GM23248 (cell line): ENCODE measurements around the gene P3H1. TPM values are rescaled to one million over a fixed set of nuclear protein-coding genes. Genes with fewer than 3 reads are reported as not detected.

Experiments used
- DNase-seq: peaks from one replicate; pipeline ENCODE4 v3.0.0-alpha.2; 2015
- H2AFZ ChIP-seq: fragments of 200-600 bp; sonication (generic); 2 replicates; pipeline ENCODE4 v1.6.1; 2016; ENCODE audit warnings: antibody characterized with exemption
- H3F3A ChIP-seq: fragments of 200-600 bp; sonication (generic); 2 replicates; pipeline ENCODE4 v1.6.1; 2016; ENCODE audit warnings: mild to moderate bottlenecking, antibody characterized with exemption, mixed run types; ENCODE audit not compliant: insufficient read depth
- H3K27ac ChIP-seq: fragments of 200-600 bp; sonication (generic); 2 replicates; pipeline ENCODE4 v1.5.1; 2016; ENCODE audit warnings: mild to moderate bottlenecking
- H3K27me3 ChIP-seq: fragments of 200-600 bp; sonication (generic); replicated peaks from 2 replicates; pipeline ENCODE4 v1.6.1; 2016; ENCODE audit warnings: mild to moderate bottlenecking; ENCODE audit not compliant: insufficient read depth
- H3K36me3 ChIP-seq: fragments of 200-600 bp; sonication (generic); 2 replicates; pipeline ENCODE4 v1.6.1; 2016; ENCODE audit warnings: low read depth, mild to moderate bottlenecking
- H3K4me1 ChIP-seq: fragments of 200-600 bp; sonication (generic); 2 replicates; pipeline ENCODE4 v1.6.1; 2016; ENCODE audit warnings: mild to moderate bottlenecking; ENCODE audit not compliant: insufficient read depth
- H3K4me2 ChIP-seq: fragments of 200-600 bp; sonication (generic); one replicate; pipeline ENCODE4 v1.6.1; 2016; ENCODE audit warnings: mild to moderate bottlenecking; ENCODE audit not compliant: unreplicated experiment
- H3K4me3 ChIP-seq: fragments of 200-600 bp; sonication (generic); 2 replicates; pipeline ENCODE4 v1.5.1; 2016; ENCODE audit warnings: mild to moderate bottlenecking
- H3K79me2 ChIP-seq: fragments of 200-600 bp; sonication (generic); 2 replicates; pipeline ENCODE4 v1.6.1; 2016; ENCODE audit warnings: mild to moderate bottlenecking; ENCODE audit not compliant: insufficient read depth
- H3K9ac ChIP-seq: fragments of 200-600 bp; sonication (generic); 2 replicates; pipeline ENCODE4 v1.6.1; 2016; ENCODE audit warnings: mild to moderate bottlenecking
- H3K9me2 ChIP-seq: fragments of 200-600 bp; sonication (generic); 2 replicates; pipeline ENCODE4 v1.6.1; 2016; ENCODE audit warnings: mixed run types, mild to moderate bottlenecking, moderate library complexity; ENCODE audit not compliant: insufficient read depth
- H3K9me3 ChIP-seq: fragments of 200-600 bp; sonication (generic); one replicate; pipeline ENCODE4 v1.6.1; 2017; ENCODE audit warnings: low read depth
- H4K20me1 ChIP-seq: fragments of 200-600 bp; sonication (generic); 2 replicates; pipeline ENCODE4 v1.6.0; 2016; ENCODE audit not compliant: insufficient read depth
- EZH2 ChIP-seq: fragments of 200-600 bp; sonication (generic); IDR thresholded peaks from 2 replicates; pipeline ENCODE4 v1.6.1; 2018; ENCODE audit warnings: antibody characterized with exemption, mild to moderate bottlenecking; ENCODE audit not compliant: insufficient read depth, poor library complexity, severe bottlenecking
- EZH2phosphoT487 ChIP-seq: fragments of 200-600 bp; sonication (generic); IDR thresholded peaks from 2 replicates; pipeline ENCODE4 v1.6.1; 2018; ENCODE audit warnings: antibody characterized with exemption, moderate library complexity, mild to moderate bottlenecking, low read depth; ENCODE audit not compliant: insufficient read depth
- WGBS, 2 experiments: methylation state at CpG; one replicate each; pipeline ENCODE4 v1.1.6; 2015 to 2017; ENCODE audit warnings: low lambda C conversion rate in 2 of 2, low coverage in 1 of 2; ENCODE audit errors: missing lambda C conversion rate in 2 of 2; 5-methylcytosine and 5-hydroxymethylcytosine counted together
- in situ Hi-C: fragments of 300-500 bp; cut with MboI; formaldehyde crosslinking; loops from 2 replicates; pipeline ENCODE4 v1.15.0; 2020
- polyA plus RNA-seq: library from polyadenylated mRNA; unstranded; fragments of >200 nt; fragmentation: Nextera tagmentation; extraction: Ambion mirVana; gene quantifications from 2 replicates; pipeline ENCODE4 v1.2.1, GENCODE V29; 2016
- total RNA-seq: library from RNA; depleted of rRNA; stranded (reverse); fragments of >200 nt; shearing (Covaris generic); gene quantifications from 2 replicates; pipeline ENCODE4 v1.2.3, GENCODE V29; 2014

Gene P3H1
- total and polyA plus RNA-seq, 2 experiments from 2014 or later, result 197 to 257 TPM

GRCh38 chr1:42745851-42746250, 21.0 kb downstream of the P3H1 start:
- WGBS, 2 experiments, result 71 to 75% methylated on average over 8 of the region's 8 CpGs
- Histone ChIP-seq H3K4me1 (no peaks in the 10 kb centered on the region), H3K27me3 (no peaks in the 10 kb centered on the region), H3F3A (peaks cover 15% of the 10 kb centered on the region), H3K9ac (no peak overlapping the region), H2AFZ (no peak overlapping the region), H3K79me2 (no peaks in the 10 kb centered on the region), H3K9me2 (no peaks in the 10 kb centered on the region), H3K27ac (no peak overlapping the region), H3K36me3 (peaks cover 13% of the 10 kb centered on the region), H3K4me3 (no peak overlapping the region), H3K9me3 (no peaks in the 10 kb centered on the region), H3K4me2 (no peak overlapping the region), H4K20me1 (no peaks in the 10 kb centered on the region)
- in situ Hi-C loops, result no loop called here
- DNase-seq, result no peak
- TF ChIP-seq EZH2phosphoT487 (no peak), EZH2 (no peak)

DNA sequence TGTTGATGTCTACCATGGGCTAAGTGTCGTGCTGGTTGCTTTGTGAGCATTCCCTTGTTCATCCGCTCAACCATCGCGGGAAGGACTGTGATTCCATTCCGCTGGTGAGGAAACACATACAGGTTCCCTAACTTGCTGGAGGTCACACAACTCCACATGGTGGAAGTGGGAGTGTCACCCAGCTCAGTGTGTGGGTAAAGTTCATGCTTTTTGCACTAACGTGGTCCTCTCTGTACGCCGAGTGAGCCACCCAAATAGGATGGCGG, 22.7 kb downstream of the P3H1 start:
- H3K9ac ChIP-seq, result no peak overlapping the region
- H2AFZ ChIP-seq, result no peak overlapping the region
- no peaks in the 10 kb centered on the region for H3K4me1 ChIP-seq
- WGBS, 2 experiments, result 59 to 62% methylated on average over 9 of the region's 9 CpGs
- H3K4me2 ChIP-seq, result no peak overlapping the region
- DNase-seq, result no peak
- H3K27me3 ChIP-seq, result no peaks in the 10 kb centered on the region
- no peak overlapping the region for H3K4me3 ChIP-seq
- peaks cover 15% of the 10 kb centered on the region for H3F3A ChIP-seq
- in situ Hi-C loops, result no loop called here
- no peaks in the 10 kb centered on the region for H3K9me3 ChIP-seq
- no peaks in the 10 kb centered on the region for H3K79me2 ChIP-seq
- no peak overlapping the region for H3K27ac ChIP-seq
- no peaks in the 10 kb centered on the region for H4K20me1 ChIP-seq
- TF ChIP-seq EZH2phosphoT487 (no peak), EZH2 (no peak)
- H3K9me2 ChIP-seq, result no peaks in the 10 kb centered on the region
- peaks cover 8% of the 10 kb centered on the region for H3K36me3 ChIP-seq

GRCh38 chr1:42743317-42744147, 23.3 kb downstream of the P3H1 start:
- Histone ChIP-seq H3K4me2 (no peak overlapping the region), H3K4me1 (no peaks in the 10 kb centered on the region), H3K27me3 (no peaks in the 10 kb centered on the region), H3K79me2 (no peaks in the 10 kb centered on the region), H3K9ac (no peak overlapping the region), H4K20me1 (no peaks in the 10 kb centered on the region), H3K4me3 (no peak overlapping the region), H3K27ac (no peak overlapping the region), H3F3A (peaks cover 15% of the 10 kb centered on the region), H3K9me2 (no peaks in the 10 kb centered on the region), H3K9me3 (no peaks in the 10 kb centered on the region), H2AFZ (no peak overlapping the region), H3K36me3 (peaks cover 8% of the 10 kb centered on the region)
- TF ChIP-seq EZH2, result no peak
- no peak for TF ChIP-seq EZH2phosphoT487
- in situ Hi-C loops, result no loop called here
- WGBS, 2 experiments, result 76 to 79% methylated on average over 21 of the region's 21 CpGs
- DNase-seq, result peak; percentile 14

DNA sequence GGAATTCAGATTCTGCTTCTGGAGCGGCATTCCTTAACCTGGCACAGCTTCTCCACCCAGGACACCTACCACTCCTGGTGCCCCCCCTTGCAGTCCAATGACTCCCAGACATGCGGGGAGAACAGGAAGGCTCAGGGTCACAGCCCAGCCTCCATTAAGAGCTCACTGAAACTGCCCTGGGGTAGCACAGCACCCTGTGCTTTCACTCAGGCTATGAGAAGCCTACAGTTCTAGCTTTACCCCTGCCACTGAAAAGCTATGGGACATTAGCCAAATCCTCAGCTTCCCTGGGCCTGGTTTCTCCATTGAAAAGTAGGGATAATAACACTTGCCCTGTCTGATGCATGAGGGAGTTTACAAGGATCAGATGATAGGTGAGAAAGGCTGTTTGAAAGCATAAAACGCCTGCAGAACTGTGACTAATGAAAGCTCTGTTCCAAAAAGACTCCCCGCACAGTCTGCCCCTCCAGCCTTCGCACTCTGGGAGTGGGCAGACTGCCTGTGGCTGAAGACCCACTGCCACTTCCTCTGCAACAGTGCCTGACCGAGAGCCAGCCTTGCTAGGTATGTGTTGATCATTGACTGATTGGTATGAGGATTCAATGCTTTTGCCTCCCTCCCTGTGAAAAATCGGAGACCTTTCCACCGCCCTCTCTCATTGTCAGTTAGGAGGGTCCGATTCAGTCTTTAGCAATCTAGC, 24.1 kb downstream of the P3H1 start:
- Histone ChIP-seq H3K27me3 (no peaks in the 10 kb centered on the region), H3K79me2 (no peaks in the 10 kb centered on the region), H3K9me2 (no peaks in the 10 kb centered on the region), H3F3A (peaks cover 15% of the 10 kb centered on the region), H3K36me3 (peaks cover 8% of the 10 kb centered on the region), H4K20me1 (no peaks in the 10 kb centered on the region), H3K9ac (no peak overlapping the region), H3K27ac (no peak overlapping the region), H2AFZ (no peak overlapping the region), H3K9me3 (no peaks in the 10 kb centered on the region), H3K4me2 (no peak overlapping the region), H3K4me3 (no peak overlapping the region), H3K4me1 (no peaks in the 10 kb centered on the region)
- in situ Hi-C loops, result no loop called here
- DNase-seq, result no peak
- 89 to 91% methylated on average over 9 of the region's 9 CpGs for WGBS, 2 experiments
- TF ChIP-seq EZH2phosphoT487 (no peak), EZH2 (no peak)
